ENCODE measurements around the gene MRFAP1L1. TPM values are rescaled to one million over a fixed set of nuclear protein-coding genes. Genes with fewer than 3 reads are reported as not detected.

MRFAP1L1 gene
- total RNA-seq = 10 to 100 TPM; 38.2 to 54.2 (median 44.6) TPM

GRCh38 chr4:6709230-6710114 lies at the start of gene MRFAP1L1:
TSS of gene MRFAP1L1 (minus strand) at chr4:6709865. CDS start at chr4:6709629, 236 bp downstream.
- TF ChIP-seq CTCF (IDR thresholded peaks at IDR 0.05; ENCODE audit: low read depth) = no peak

- TF ChIP-seq CTCF (IDR thresholded peaks at IDR 0.05; ENCODE audit: low read depth) = no peak
Observed at GRCh38 chr4:6758728-6759127, 49.1 kb upstream of the MRFAP1L1 start.

- TF ChIP-seq CTCF (IDR thresholded peaks at IDR 0.05; ENCODE audit: low read depth) = no peak
Observed at GRCh38 chr4:6755088-6755753, 45.6 kb upstream of the MRFAP1L1 start.

GRCh38 chr4:6754481-6755087 lies 44.9 kb upstream of the MRFAP1L1 start:
- no peak for TF ChIP-seq CTCF (IDR thresholded peaks at IDR 0.05; ENCODE audit: low read depth)

- no peak for TF ChIP-seq CTCF (IDR thresholded peaks at IDR 0.05; ENCODE audit: low read depth)
Observed at GRCh38 chr4:6753891-6754290, 44.2 kb upstream of the MRFAP1L1 start.

GRCh38 chr4:6753103-6753560 lies 43.5 kb upstream of the MRFAP1L1 start:
- TF ChIP-seq CTCF (IDR thresholded peaks at IDR 0.05; ENCODE audit: low read depth) = no peak

DNA sequence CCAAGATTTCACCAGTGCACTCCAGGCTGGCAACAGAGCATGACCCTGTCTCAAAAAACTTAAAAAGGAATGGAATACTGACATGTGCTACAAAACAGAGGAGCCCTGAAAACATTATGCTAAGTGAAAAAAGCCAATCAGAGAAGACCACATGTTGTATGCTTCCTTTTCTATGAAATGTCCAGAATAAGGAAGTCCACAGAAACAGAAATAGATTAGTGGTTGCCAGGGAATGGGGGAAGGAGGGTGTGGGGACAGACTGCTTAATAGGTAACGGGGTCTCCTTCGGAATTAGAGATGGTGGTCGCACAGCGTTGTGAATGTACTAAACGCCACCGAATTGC lies 42.8 kb upstream of the MRFAP1L1 start:
- TF ChIP-seq CTCF (IDR thresholded peaks at IDR 0.05; ENCODE audit: low read depth) = no peak

All from subcutaneous adipose tissue (tissue), 4 donors.